ENCODE results near the gene GDAP1L1. TPM values are rescaled to one million over a fixed set of nuclear protein-coding genes. Genes with fewer than 3 reads are reported as not detected.

GDAP1L1 gene
- total RNA-seq, 2 experiments from 2014 or later = 0.27 TPM; not detected in 1

GRCh38 chr20:44200371-44200770, 46.7 kb upstream of the GDAP1L1 start:
- POLR2A ChIA-PET = no interaction called here
- no peak for TF ChIP-seq CTCF (conservative IDR thresholded peaks at IDR 0.05; ENCODE audit: low read length)
- TF ChIP-seq EZH2phosphoT487 (IDR thresholded peaks at IDR 0.05; ENCODE audit: borderline replicate concordance, low read depth, low read length) = no peak
- H3K4me1 ChIP-seq (ENCODE audit: insufficient read depth, low read length, poor library complexity, severe bottlenecking) = no peaks in the 10 kb centered on the region
- H4K20me1 ChIP-seq (ENCODE audit: insufficient read depth, low read length) = no peaks in the 10 kb centered on the region
- H3K4me3 ChIP-seq (ENCODE audit: low read depth, low read length, poor library complexity, severe bottlenecking) = no peak overlapping the region
- H3K79me2 ChIP-seq (ENCODE audit: insufficient read depth, low read depth, low read length) = peaks cover 33% of the 10 kb centered on the region; the same call in 1 of the 2 replicates
- peaks cover 90% of the 10 kb centered on the region for H3K36me3 ChIP-seq (ENCODE audit: insufficient read depth, low read length)
- intact Hi-C loops (cut with micrococcal nuclease; ENCODE audit: unreplicated experiment) = no loop called here
- CTCF ChIA-PET (ENCODE audit: unreplicated experiment) = no interaction called here
- no peaks in the 10 kb centered on the region for H3K9me3 ChIP-seq (ENCODE audit: low read length)
- H3K4me2 ChIP-seq (ENCODE audit: low read length) = no peak overlapping the region
- H3K9me2 ChIP-seq (ENCODE audit: insufficient read depth, low read length) = no peaks in the 10 kb centered on the region
- no peak overlapping the region for H3K27ac ChIP-seq (ENCODE audit: low read depth, low read length, poor library complexity, severe bottlenecking)
- BruUV-seq (replicated peaks) = no TSS peak
- no peak overlapping the region for H2AFZ ChIP-seq (ENCODE audit: low read length)
- no peak for DNase-seq (ENCODE audit: low spot score)

- peaks cover 90% of the 10 kb centered on the region for H3K36me3 ChIP-seq (ENCODE audit: insufficient read depth, low read length)
- intact Hi-C loops (cut with micrococcal nuclease; ENCODE audit: unreplicated experiment) = no loop called here
- H3K4me1 ChIP-seq (ENCODE audit: insufficient read depth, low read length, poor library complexity, severe bottlenecking) = no peaks in the 10 kb centered on the region
- H3K4me3 ChIP-seq (ENCODE audit: low read depth, low read length, poor library complexity, severe bottlenecking) = no peak overlapping the region
- H3K9me2 ChIP-seq (ENCODE audit: insufficient read depth, low read length) = no peaks in the 10 kb centered on the region
- H3K9me3 ChIP-seq (ENCODE audit: low read length) = no peaks in the 10 kb centered on the region
- H3K79me2 ChIP-seq (ENCODE audit: insufficient read depth, low read depth, low read length) = peaks cover 37% of the 10 kb centered on the region; the same call in 1 of the 2 replicates
- H3K27ac ChIP-seq (ENCODE audit: low read depth, low read length, poor library complexity, severe bottlenecking) = no peak overlapping the region
- H3K4me2 ChIP-seq (ENCODE audit: low read length) = no peak overlapping the region
- no peak for DNase-seq (ENCODE audit: low spot score)
- no peak for TF ChIP-seq CTCF (conservative IDR thresholded peaks at IDR 0.05; ENCODE audit: low read length)
- no peak for TF ChIP-seq EZH2phosphoT487 (IDR thresholded peaks at IDR 0.05; ENCODE audit: borderline replicate concordance, low read depth, low read length)
- ChIA-PET CTCF (ENCODE audit: unreplicated experiment) (no interaction called here), POLR2A (no interaction called here)
- no peaks in the 10 kb centered on the region for H4K20me1 ChIP-seq (ENCODE audit: insufficient read depth, low read length)
- BruUV-seq (replicated peaks) = no TSS peak
- H2AFZ ChIP-seq (ENCODE audit: low read length) = no peak overlapping the region
These were observed 46.1 kb upstream of the GDAP1L1 start for GRCh38 chr20:44200983-44201382.

GRCh38 chr20:44203161-44203560, 43.9 kb upstream of the GDAP1L1 start:
- intact Hi-C loops (cut with micrococcal nuclease; ENCODE audit: unreplicated experiment) = no loop called here
- no peak for DNase-seq (ENCODE audit: low spot score)
- Histone ChIP-seq H3K9me2 (ENCODE audit: insufficient read depth, low read length) (no peaks in the 10 kb centered on the region), H3K9me3 (ENCODE audit: low read length) (no peaks in the 10 kb centered on the region), H3K36me3 (ENCODE audit: insufficient read depth, low read length) (peaks cover 80% of the 10 kb centered on the region), H3K79me2 (ENCODE audit: insufficient read depth, low read depth, low read length) (peaks cover 59% of the 10 kb centered on the region), H3K4me2 (ENCODE audit: low read length) (no peak overlapping the region), H4K20me1 (ENCODE audit: insufficient read depth, low read length) (peaks cover 11% of the 10 kb centered on the region; the same call in 1 of the 2 replicates), H3K4me3 (ENCODE audit: low read depth, low read length, poor library complexity, severe bottlenecking) (no peak overlapping the region), H3K4me1 (ENCODE audit: insufficient read depth, low read length, poor library complexity, severe bottlenecking) (peaks cover 12% of the 10 kb centered on the region), H2AFZ (ENCODE audit: low read length) (no peak overlapping the region), H3K27ac (ENCODE audit: low read depth, low read length, poor library complexity, severe bottlenecking) (no peak overlapping the region)
- TF ChIP-seq CTCF (conservative IDR thresholded peaks at IDR 0.05; ENCODE audit: low read length) (no peak), EZH2phosphoT487 (IDR thresholded peaks at IDR 0.05; ENCODE audit: borderline replicate concordance, low read depth, low read length) (no peak)
- CTCF ChIA-PET (ENCODE audit: unreplicated experiment) = no interaction called here
- BruUV-seq (replicated peaks) = no TSS peak
- POLR2A ChIA-PET = interaction anchor here (0.6 kb wide), 1 partner anchor 378 kb away, joined by 3 read pairs; no protein-coding TSS in a partner anchor
